Measurements from ENCODE around the gene AHCYL1. TPM values are rescaled to one million over a fixed set of nuclear protein-coding genes. Genes with fewer than 3 reads are reported as not detected.
A peak's percentile ranks its signal among the peaks of the same experiment; 100 is the strongest.

Gene AHCYL1
- total RNA-seq, 1 donor from 2014 or later, result 65.5 TPM

GRCh38 chr1:109978761-109979488 lies 5.6 kb upstream of the AHCYL1 start:
- H3K9me3 ChIP-seq (ENCODE audit: low read depth), result no peaks in the 10 kb centered on the region
- H3F3A ChIP-seq (ENCODE audit: low read depth), result peaks cover 4% of the 10 kb centered on the region
- TF ChIP-seq EZH2 (IDR thresholded peaks at IDR 0.05), result no peak
- no peaks in the 10 kb centered on the region for H3K79me2 ChIP-seq (ENCODE audit: low read depth)
- H2AFZ ChIP-seq (replicated peaks), result no peak overlapping the region
- H3K4me1 Mint-ChIP-seq, result peaks cover 9% of the 10 kb centered on the region
- no peak overlapping the region for H3K4me2 ChIP-seq
- H3K27me3 ChIP-seq, result no peaks in the 10 kb centered on the region
- no peak overlapping the region for H3K27ac Mint-ChIP-seq
- H3K36me3 Mint-ChIP-seq, result no peaks in the 10 kb centered on the region
- no peaks in the 10 kb centered on the region for H3K36me3 ChIP-seq
- H4K20me1 ChIP-seq (ENCODE audit: low read depth), result no peaks in the 10 kb centered on the region
- no peak overlapping the region for H3K27ac ChIP-seq
- peaks cover 9% of the 10 kb centered on the region for H3K27me3 Mint-ChIP-seq (ENCODE audit: insufficient read depth, low read depth)
- H3K9ac ChIP-seq, result no peak overlapping the region
- no peak for DNase-seq (ENCODE audit: low spot score)
- no peak overlapping the region for H3K4me3 Mint-ChIP-seq
- H3K4me3 ChIP-seq, result no peak overlapping the region
- H3K9me3 Mint-ChIP-seq, result no peaks in the 10 kb centered on the region
- peaks cover 3% of the 10 kb centered on the region for H3K4me1 ChIP-seq

GRCh38 chr1:109979489-109980091 lies 5.0 kb upstream of the AHCYL1 start:
- peak overlapping the region; percentile 18 for H2AFZ ChIP-seq (replicated peaks)
- H3K4me2 ChIP-seq, result no peak overlapping the region
- no peak overlapping the region for H3K4me3 Mint-ChIP-seq
- DNase-seq (ENCODE audit: low spot score), result no peak
- no peaks in the 10 kb centered on the region for H3F3A ChIP-seq (ENCODE audit: low read depth)
- no peaks in the 10 kb centered on the region for H3K9me3 ChIP-seq (ENCODE audit: low read depth)
- H3K27ac ChIP-seq, result no peak overlapping the region
- H3K36me3 Mint-ChIP-seq, result no peaks in the 10 kb centered on the region
- no peaks in the 10 kb centered on the region for H3K36me3 ChIP-seq
- H3K27me3 Mint-ChIP-seq (ENCODE audit: insufficient read depth, low read depth), result peaks cover 9% of the 10 kb centered on the region
- no peak overlapping the region for H3K27ac Mint-ChIP-seq
- no peak overlapping the region for H3K9ac ChIP-seq
- no peaks in the 10 kb centered on the region for H4K20me1 ChIP-seq (ENCODE audit: low read depth)
- H3K27me3 ChIP-seq, result no peaks in the 10 kb centered on the region
- TF ChIP-seq EZH2phosphoT487 (IDR thresholded peaks at IDR 0.05) (no peak), EZH2 (IDR thresholded peaks at IDR 0.05) (no peak), CTCF (IDR thresholded peaks at IDR 0.05) (no peak)
- peaks cover 12% of the 10 kb centered on the region for H3K4me1 Mint-ChIP-seq
- no peaks in the 10 kb centered on the region for H3K9me3 Mint-ChIP-seq
- H3K79me2 ChIP-seq (ENCODE audit: low read depth), result no peaks in the 10 kb centered on the region
- H3K4me3 ChIP-seq, result no peak overlapping the region
- H3K4me1 ChIP-seq, result peaks cover 6% of the 10 kb centered on the region

GRCh38 chr1:109980324-109981003 lies 4.1 kb upstream of the AHCYL1 start:
- Histone ChIP-seq H3K9me3 (ENCODE audit: low read depth) (no peaks in the 10 kb centered on the region), H3K4me3 (no peak overlapping the region), H4K20me1 (ENCODE audit: low read depth) (peaks cover 5% of the 10 kb centered on the region), H3F3A (ENCODE audit: low read depth) (no peaks in the 10 kb centered on the region), H3K27ac (no peak overlapping the region), H3K9ac (no peak overlapping the region), H3K27me3 (no peaks in the 10 kb centered on the region), H3K36me3 (no peaks in the 10 kb centered on the region), H3K79me2 (ENCODE audit: low read depth) (peaks cover 8% of the 10 kb centered on the region), H2AFZ (replicated peaks) (no peak overlapping the region), H3K4me2 (no peak overlapping the region), H3K4me1 (peaks cover 6% of the 10 kb centered on the region)
- H3K36me3 Mint-ChIP-seq, result no peaks in the 10 kb centered on the region
- TF ChIP-seq EZH2 (IDR thresholded peaks at IDR 0.05) (no peak), CTCF (IDR thresholded peaks at IDR 0.05) (peak; percentile 51), EZH2phosphoT487 (IDR thresholded peaks at IDR 0.05) (no peak)
- H3K4me3 Mint-ChIP-seq, result no peak overlapping the region
- no peak overlapping the region for H3K27ac Mint-ChIP-seq
- peak; percentile 46 for DNase-seq (ENCODE audit: low spot score)
- peaks cover 14% of the 10 kb centered on the region for H3K4me1 Mint-ChIP-seq
- H3K27me3 Mint-ChIP-seq (ENCODE audit: insufficient read depth, low read depth), result peaks cover 9% of the 10 kb centered on the region
- no peaks in the 10 kb centered on the region for H3K9me3 Mint-ChIP-seq

Data from neural progenitor cell (in vitro differentiated cells).